IMR-90 (cell line): ENCODE data around the gene FRMPD4.

Experiments
- BHLHE40 ChIP-seq: fragments of 150-350 bp; IDR thresholded peaks from 2 replicates; pipeline ENCODE4 v1.6.1; 2016; ENCODE audit warnings: mild to moderate bottlenecking, low read depth, low read length
- CEBPB ChIP-seq: IDR thresholded peaks from 2 replicates; pipeline ENCODE4 v1.6.1; 2012; ENCODE audit warnings: low read depth, low read length, improper control_type of control experiment
- CHD1 ChIP-seq: IDR thresholded peaks from 2 replicates; pipeline ENCODE4 v1.6.1; 2012; ENCODE audit warnings: low read depth, low read length, improper control_type of control experiment
- MAZ ChIP-seq: IDR thresholded peaks from 2 replicates; pipeline ENCODE4 v1.6.1; 2012; ENCODE audit warnings: low read depth, mild to moderate bottlenecking, low read length, improper control_type of control experiment, moderate library complexity, borderline replicate concordance
- MXI1 ChIP-seq: IDR thresholded peaks from 2 replicates; pipeline ENCODE4 v1.6.1; 2012; ENCODE audit warnings: low read depth, mild to moderate bottlenecking, low read length, moderate library complexity, borderline replicate concordance
- NFE2L2 ChIP-seq: fragments of 150-350 bp; IDR thresholded peaks from 2 replicates; pipeline ENCODE4 v1.6.1; 2016; ENCODE audit warnings: low read depth, mild to moderate bottlenecking, low read length
- POLR2A ChIP-seq: IDR thresholded peaks from 2 replicates; pipeline ENCODE4 v1.6.1; 2012; ENCODE audit warnings: mild to moderate bottlenecking, low read depth, low read length
- RAD21 ChIP-seq: IDR thresholded peaks from 2 replicates; pipeline ENCODE4 v1.6.1; 2012; ENCODE audit warnings: low read length, improper control_type of control experiment
- RCOR1 ChIP-seq: IDR thresholded peaks from 2 replicates; pipeline ENCODE4 v1.6.1; 2012; ENCODE audit warnings: mild to moderate bottlenecking, low read length, improper control_type of control experiment; ENCODE audit not compliant: insufficient replicate concordance
- RFX5 ChIP-seq: IDR thresholded peaks from 2 replicates; pipeline ENCODE4 v1.8.0; 2012; ENCODE audit warnings: low read depth, mild to moderate bottlenecking, low read length, moderate library complexity
- SMC3 ChIP-seq: fragments of 150-350 bp; IDR thresholded peaks from 2 replicates; pipeline ENCODE4 v1.6.1; 2016; ENCODE audit warnings: low read depth, mild to moderate bottlenecking, antibody characterized with exemption, low read length, moderate library complexity
- TF ChIP-seq, protein P1 (sequence below): conservative IDR thresholded peaks from 2 replicates; pipeline ENCODE4 v1.5.1; 2012; ENCODE audit warnings: mild to moderate bottlenecking, low read depth, low read length, improper control_type of control experiment
- TF ChIP-seq, protein P2 (sequence below): fragments of 150-350 bp; IDR thresholded peaks from 2 replicates; pipeline ENCODE4 v1.6.1; 2016; ENCODE audit warnings: low read depth, mild to moderate bottlenecking, low read length, moderate library complexity, borderline replicate concordance

DNA sequence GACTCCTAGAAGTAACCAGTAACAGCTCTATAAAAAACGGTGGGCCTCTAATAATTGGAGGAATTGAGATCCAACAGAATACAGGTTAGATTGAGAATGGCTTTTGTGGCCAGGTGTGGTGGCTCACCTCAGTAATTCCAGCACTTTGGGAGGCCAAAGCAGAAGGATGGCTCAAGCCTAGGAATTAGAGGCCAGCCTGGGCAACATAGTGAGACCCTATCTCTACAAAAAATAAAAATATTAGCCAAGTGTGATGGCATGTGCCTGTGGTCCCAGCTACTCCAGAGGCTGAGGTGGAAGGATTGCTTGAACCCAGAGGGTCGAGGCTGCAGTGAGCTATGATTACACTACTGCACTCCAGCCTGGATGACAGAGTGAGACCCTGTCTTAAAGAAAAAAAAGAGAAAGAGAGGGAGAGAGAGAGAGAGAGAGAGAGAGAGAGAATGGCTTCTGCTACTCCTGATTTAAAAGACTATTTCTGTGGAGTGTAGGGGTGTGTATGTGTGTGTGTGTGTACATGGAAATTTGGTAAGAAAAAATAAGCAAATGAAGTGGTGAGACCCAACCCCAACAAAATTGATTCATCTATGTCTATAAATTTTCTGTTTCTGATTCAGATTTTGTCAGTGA is 89.3 kb downstream of the FRMPD4 start:
- TF ChIP-seq RAD21 (no peak), RFX5 (no peak), BHLHE40 (no peak), CHD1 (no peak), SMC3 (no peak), MXI1 (no peak), POLR2A (no peak), RCOR1 (no peak), NFE2L2 (no peak), CEBPB (no peak), MAZ (no peak)
- TF ChIP-seq, protein P1, sequence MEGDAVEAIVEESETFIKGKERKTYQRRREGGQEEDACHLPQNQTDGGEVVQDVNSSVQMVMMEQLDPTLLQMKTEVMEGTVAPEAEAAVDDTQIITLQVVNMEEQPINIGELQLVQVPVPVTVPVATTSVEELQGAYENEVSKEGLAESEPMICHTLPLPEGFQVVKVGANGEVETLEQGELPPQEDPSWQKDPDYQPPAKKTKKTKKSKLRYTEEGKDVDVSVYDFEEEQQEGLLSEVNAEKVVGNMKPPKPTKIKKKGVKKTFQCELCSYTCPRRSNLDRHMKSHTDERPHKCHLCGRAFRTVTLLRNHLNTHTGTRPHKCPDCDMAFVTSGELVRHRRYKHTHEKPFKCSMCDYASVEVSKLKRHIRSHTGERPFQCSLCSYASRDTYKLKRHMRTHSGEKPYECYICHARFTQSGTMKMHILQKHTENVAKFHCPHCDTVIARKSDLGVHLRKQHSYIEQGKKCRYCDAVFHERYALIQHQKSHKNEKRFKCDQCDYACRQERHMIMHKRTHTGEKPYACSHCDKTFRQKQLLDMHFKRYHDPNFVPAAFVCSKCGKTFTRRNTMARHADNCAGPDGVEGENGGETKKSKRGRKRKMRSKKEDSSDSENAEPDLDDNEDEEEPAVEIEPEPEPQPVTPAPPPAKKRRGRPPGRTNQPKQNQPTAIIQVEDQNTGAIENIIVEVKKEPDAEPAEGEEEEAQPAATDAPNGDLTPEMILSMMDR, result no peak
- TF ChIP-seq, protein P2, sequence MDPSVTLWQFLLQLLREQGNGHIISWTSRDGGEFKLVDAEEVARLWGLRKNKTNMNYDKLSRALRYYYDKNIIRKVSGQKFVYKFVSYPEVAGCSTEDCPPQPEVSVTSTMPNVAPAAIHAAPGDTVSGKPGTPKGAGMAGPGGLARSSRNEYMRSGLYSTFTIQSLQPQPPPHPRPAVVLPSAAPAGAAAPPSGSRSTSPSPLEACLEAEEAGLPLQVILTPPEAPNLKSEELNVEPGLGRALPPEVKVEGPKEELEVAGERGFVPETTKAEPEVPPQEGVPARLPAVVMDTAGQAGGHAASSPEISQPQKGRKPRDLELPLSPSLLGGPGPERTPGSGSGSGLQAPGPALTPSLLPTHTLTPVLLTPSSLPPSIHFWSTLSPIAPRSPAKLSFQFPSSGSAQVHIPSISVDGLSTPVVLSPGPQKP, result no peak
